Fibroblast of peridontal ligament (primary cell): ENCODE results near the gene HELZ.

Experiments
- DNase-seq: peaks from one replicate; pipeline ENCODE4 v3.0.0-alpha.2; 2010; ENCODE audit errors: extremely low read depth

Gene HELZ

GRCh38 chr17:67076290-67076689 is 168.7 kb downstream of the HELZ start:
- no peak for DNase-seq

GRCh38 chr17:67074781-67075180 is 170.2 kb downstream of the HELZ start:
- DNase-seq = no peak

- no peak for DNase-seq
These were observed 172.1 kb downstream of the HELZ start for GRCh38 chr17:67072885-67073284.

- DNase-seq = no peak
These were observed 173.4 kb downstream of the HELZ start for GRCh38 chr17:67071595-67071994.

- DNase-seq = no peak
These were observed 175.3 kb downstream of the HELZ start for GRCh38 chr17:67069603-67070136.

- peak; percentile 60 for DNase-seq
These were observed 176.0 kb downstream of the HELZ start for GRCh38 chr17:67068999-67069398.

GRCh38 chr17:67067571-67068482 is 177.2 kb downstream of the HELZ start:
- DNase-seq = no peak

GRCh38 chr17:67066717-67067116 is 178.3 kb downstream of the HELZ start:
- DNase-seq = no peak

GRCh38 chr17:67063141-67063540 is 181.9 kb downstream of the HELZ start:
- DNase-seq = no peak

GRCh38 chr17:67059372-67059771 is 185.6 kb downstream of the HELZ start:
- DNase-seq = no peak

- no peak for DNase-seq
These were observed 187.0 kb downstream of the HELZ start for GRCh38 chr17:67058036-67058435.

GRCh38 chr17:67056746-67057490 is 188.1 kb downstream of the HELZ start:
- no peak for DNase-seq

- no peak for DNase-seq
These were observed 188.9 kb downstream of the HELZ start for GRCh38 chr17:67055811-67056745.

- no peak for DNase-seq
These were observed 190.0 kb downstream of the HELZ start for GRCh38 chr17:67055041-67055443.

- DNase-seq = no peak
These were observed 190.4 kb downstream of the HELZ start for GRCh38 chr17:67054608-67055007.

- DNase-seq = no peak
These were observed 190.9 kb downstream of the HELZ start for GRCh38 chr17:67054011-67054591.

- no peak for DNase-seq
These were observed 191.5 kb downstream of the HELZ start for GRCh38 chr17:67053438-67054000.

GRCh38 chr17:67052720-67053437 is 192.1 kb downstream of the HELZ start:
- DNase-seq = no peak

- no peak for DNase-seq
These were observed 193.2 kb downstream of the HELZ start for GRCh38 chr17:67051837-67052236.

- DNase-seq = no peak
These were observed 193.8 kb downstream of the HELZ start for GRCh38 chr17:67051155-67051538.
